GM21447 (cell line): Measurements from ENCODE around the gene LRFN4.

Experiments
- ATAC-seq: cut with Tn5 transposase; IDR thresholded peaks from one replicate; pipeline ENCODE4 v1.9.1; 2021; ENCODE audit not compliant: unreplicated experiment

The LRFN4 gene

GRCh38 chr11:66870131-66870530, 13.3 kb downstream of the LRFN4 start:
- no peak for ATAC-seq

- ATAC-seq, result no peak
Observed at GRCh38 chr11:66870616-66871520, 14.0 kb downstream of the LRFN4 start.

GRCh38 chr11:66871521-66871901, 14.6 kb downstream of the LRFN4 start:
- ATAC-seq, result no peak

- ATAC-seq, result no peak
Observed at GRCh38 chr11:66874232-66874631, 17.4 kb downstream of the LRFN4 start.

- ATAC-seq, result no peak
Observed at GRCh38 chr11:66875378-66875777, 18.5 kb downstream of the LRFN4 start.

GRCh38 chr11:66877588-66878385, 20.9 kb downstream of the LRFN4 start:
- ATAC-seq, result no peak

GRCh38 chr11:66878474-66878873, 21.6 kb downstream of the LRFN4 start:
- no peak for ATAC-seq

GRCh38 chr11:66879000-66879399, 22.1 kb downstream of the LRFN4 start:
- no peak for ATAC-seq

GRCh38 chr11:66879583-66879982, 22.7 kb downstream of the LRFN4 start:
- no peak for ATAC-seq

- ATAC-seq, result no peak
Observed at GRCh38 chr11:66879999-66880398, 23.1 kb downstream of the LRFN4 start.

GRCh38 chr11:66880496-66881450, 23.9 kb downstream of the LRFN4 start:
- ATAC-seq, result no peak

- no peak for ATAC-seq
Observed at GRCh38 chr11:66881451-66881835, 24.6 kb downstream of the LRFN4 start.

GRCh38 chr11:66881927-66882452, 25.1 kb downstream of the LRFN4 start:
- no peak for ATAC-seq

GRCh38 chr11:66882561-66883015, 25.7 kb downstream of the LRFN4 start:
- ATAC-seq, result no peak

- no peak for ATAC-seq
Observed at GRCh38 chr11:66883016-66883965, 26.4 kb downstream of the LRFN4 start.

GRCh38 chr11:66884443-66884842, 27.6 kb downstream of the LRFN4 start:
- no peak for ATAC-seq

- no peak for ATAC-seq
Observed at GRCh38 chr11:66885469-66885868, 28.6 kb downstream of the LRFN4 start.

GRCh38 chr11:66885950-66886440, 29.1 kb downstream of the LRFN4 start:
- ATAC-seq, result no peak

GRCh38 chr11:66886671-66887221, 29.9 kb downstream of the LRFN4 start:
- no peak for ATAC-seq
